Keratinocyte (primary cell): Measurements from ENCODE around the gene RYR1.

Experiments
- EZH2 ChIP-seq: IDR thresholded peaks from one replicate; pipeline ENCODE4 v1.6.1; 2012; ENCODE audit warnings: inconsistent platforms, mild to moderate bottlenecking, low read length, moderate library complexity
- TF ChIP-seq, protein P1 (sequence below), 3 experiments: IDR thresholded peaks in 1 of 3; conservative IDR thresholded peaks in 1 of 3; optimal IDR thresholded peaks in 1 of 3; 2 replicates in 2 of 3; 3 replicates in 1 of 3; pipeline versions ENCODE3 to v1.5.1; 2011; ENCODE audit warnings: low read length in 3 of 3, mild to moderate bottlenecking in 3 of 3, moderate library complexity in 2 of 3, control low read depth in 1 of 3, inconsistent platforms in 1 of 3; ENCODE audit not compliant: insufficient read depth in 2 of 3; ENCODE audit errors: extremely low read depth in 1 of 3

GRCh38 chr19:38437917-38438316, 4.4 kb downstream of the RYR1 start:
- TF ChIP-seq, protein P1, sequence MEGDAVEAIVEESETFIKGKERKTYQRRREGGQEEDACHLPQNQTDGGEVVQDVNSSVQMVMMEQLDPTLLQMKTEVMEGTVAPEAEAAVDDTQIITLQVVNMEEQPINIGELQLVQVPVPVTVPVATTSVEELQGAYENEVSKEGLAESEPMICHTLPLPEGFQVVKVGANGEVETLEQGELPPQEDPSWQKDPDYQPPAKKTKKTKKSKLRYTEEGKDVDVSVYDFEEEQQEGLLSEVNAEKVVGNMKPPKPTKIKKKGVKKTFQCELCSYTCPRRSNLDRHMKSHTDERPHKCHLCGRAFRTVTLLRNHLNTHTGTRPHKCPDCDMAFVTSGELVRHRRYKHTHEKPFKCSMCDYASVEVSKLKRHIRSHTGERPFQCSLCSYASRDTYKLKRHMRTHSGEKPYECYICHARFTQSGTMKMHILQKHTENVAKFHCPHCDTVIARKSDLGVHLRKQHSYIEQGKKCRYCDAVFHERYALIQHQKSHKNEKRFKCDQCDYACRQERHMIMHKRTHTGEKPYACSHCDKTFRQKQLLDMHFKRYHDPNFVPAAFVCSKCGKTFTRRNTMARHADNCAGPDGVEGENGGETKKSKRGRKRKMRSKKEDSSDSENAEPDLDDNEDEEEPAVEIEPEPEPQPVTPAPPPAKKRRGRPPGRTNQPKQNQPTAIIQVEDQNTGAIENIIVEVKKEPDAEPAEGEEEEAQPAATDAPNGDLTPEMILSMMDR (optimal IDR thresholded peaks at IDR 0.05 in 1 of 3, IDR thresholded peaks at IDR 0.05 in 1 of 3, conservative IDR thresholded peaks at IDR 0.05 in 1 of 3; ENCODE audit: extremely low read depth in 1 of 3, insufficient read depth in 2 of 3, low read length in 3 of 3): no peak
- no peak for TF ChIP-seq EZH2
